NCI-H2196 (cell line): ENCODE data around the gene DCLK2.
"Not testable (repeated sequence)": the region's sequence is repeated elsewhere in the genome, so short reads cannot be mapped to it uniquely, and the experiment has no call there.

Source experiments
- DNase-seq: peaks from one replicate; lab custom pipeline; 2025; ENCODE audit not compliant: unreplicated experiment; lab: John Stamatoyannopoulos, UW

The DCLK2 gene

GRCh38 chr4:150149381-150149780 is 71.1 kb downstream of the DCLK2 start:
- DNase-seq: no peak

DNA sequence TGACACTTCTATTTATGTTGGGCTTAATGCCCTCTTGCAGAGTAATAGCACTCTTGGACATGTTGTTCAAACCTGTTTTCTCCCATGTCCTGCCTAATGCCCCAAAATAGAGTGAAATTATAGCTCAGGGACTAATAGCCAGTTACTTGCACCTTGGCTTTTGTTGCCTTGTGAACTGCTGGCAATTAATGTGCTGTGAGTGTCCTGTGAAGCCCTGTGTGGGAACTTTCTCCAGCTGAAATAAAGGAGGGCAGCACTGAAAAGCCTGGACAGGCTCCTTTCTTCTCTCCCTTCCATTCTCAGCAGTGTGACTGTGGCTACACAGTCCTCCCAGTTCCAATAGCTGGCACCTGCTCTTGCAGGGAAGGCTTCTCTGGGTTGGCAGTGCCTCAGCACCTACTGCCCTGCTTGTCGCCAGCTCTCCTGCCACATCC is 72.4 kb downstream of the DCLK2 start:
- DNase-seq: no peak

DNA sequence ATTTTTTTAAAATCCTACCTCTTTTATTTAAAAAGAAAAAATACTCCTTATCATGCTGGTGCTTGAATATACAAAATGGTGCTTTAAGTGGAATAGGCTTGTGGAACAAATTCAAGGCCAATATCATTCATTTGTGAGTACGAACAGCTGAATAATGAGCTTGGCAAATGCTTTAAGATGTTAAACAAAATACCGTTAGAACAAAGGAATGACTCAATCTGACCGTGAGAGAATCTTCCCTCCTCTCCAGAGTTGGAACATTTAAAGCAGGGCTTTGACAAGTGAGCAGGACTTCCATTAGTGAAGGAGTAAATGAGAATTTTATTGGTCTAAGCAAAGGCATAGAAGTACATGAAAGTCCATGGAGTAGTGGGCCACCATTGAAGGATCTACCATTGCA is 74.5 kb downstream of the DCLK2 start:
- DNase-seq: no peak

- no peak for DNase-seq
These were observed 77.1 kb downstream of the DCLK2 start for GRCh38 chr4:150155391-150155790.

DNA sequence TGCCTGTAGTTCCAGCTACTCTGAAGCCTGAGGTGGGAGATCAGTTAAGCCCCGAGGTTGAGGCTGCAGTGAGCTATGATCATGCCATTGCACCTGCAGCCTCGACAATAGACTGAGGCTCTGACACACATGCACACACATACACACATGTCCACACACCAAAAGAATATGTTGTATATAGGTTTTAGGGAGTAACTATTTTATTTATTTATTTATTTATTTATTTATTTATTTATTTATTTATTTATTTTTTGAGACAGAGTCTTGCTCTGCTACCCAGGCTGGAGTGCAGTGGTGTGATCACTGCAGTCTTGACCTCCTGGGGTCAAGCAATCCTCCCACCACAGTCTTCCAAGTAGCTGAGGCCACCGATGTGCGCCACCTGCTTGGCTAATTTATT is 78.3 kb downstream of the DCLK2 start:
- DNase-seq: no peak

- no peak for DNase-seq
These were observed 79.8 kb downstream of the DCLK2 start for GRCh38 chr4:150158041-150158440.

GRCh38 chr4:150160473-150160872 is 82.2 kb downstream of the DCLK2 start:
- DNase-seq: no peak

GRCh38 chr4:150161109-150161508 is 82.9 kb downstream of the DCLK2 start:
- no peak for DNase-seq

DNA sequence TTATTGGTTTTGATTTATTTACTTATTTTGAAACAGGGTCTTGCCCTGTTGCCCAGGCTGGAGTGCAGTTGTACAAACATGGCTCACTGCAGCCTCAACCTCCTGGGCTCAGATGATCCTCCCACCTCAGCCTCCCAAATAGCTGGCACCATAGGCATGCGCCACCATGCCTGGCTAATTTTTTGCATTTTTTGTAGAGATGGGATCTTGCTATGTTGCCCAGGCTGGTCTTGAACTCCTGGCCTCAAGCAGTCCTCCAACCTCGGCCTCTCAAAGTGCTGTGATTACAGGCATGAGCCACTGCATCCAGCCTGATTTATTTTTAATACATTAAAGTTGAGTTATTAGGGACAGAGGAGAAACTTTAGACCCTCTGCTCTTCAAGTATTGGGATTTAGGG is 83.8 kb downstream of the DCLK2 start:
- DNase-seq: not testable (repeated sequence)

- DNase-seq: no peak
These were observed 85.8 kb downstream of the DCLK2 start for GRCh38 chr4:150164055-150164454.

- no peak for DNase-seq
These were observed 86.8 kb downstream of the DCLK2 start for GRCh38 chr4:150164956-150165629.

GRCh38 chr4:150167054-150167453 is 88.8 kb downstream of the DCLK2 start:
- DNase-seq: no peak

GRCh38 chr4:150173432-150173861 is 95.2 kb downstream of the DCLK2 start:
- no peak for DNase-seq

DNA sequence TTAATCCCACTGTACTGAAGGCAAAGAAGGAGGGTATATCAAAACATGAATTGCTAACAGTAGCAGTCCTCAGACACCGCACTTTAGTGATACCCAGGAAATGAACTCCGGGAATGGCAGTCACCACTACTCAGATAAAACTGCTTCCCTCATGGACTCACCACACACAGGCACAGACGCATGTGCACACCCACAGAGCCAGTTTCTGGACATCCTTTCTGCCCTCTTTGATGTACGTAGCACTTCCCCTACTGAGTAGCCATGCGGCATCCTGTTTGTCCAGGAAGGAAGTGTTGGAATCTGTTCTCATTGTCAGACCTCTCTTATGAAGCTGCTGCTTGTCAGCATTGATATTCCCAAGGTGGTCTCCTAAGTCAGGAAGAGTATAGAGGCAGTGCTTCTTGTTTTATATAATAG is 95.7 kb downstream of the DCLK2 start:
- no peak for DNase-seq

DNA sequence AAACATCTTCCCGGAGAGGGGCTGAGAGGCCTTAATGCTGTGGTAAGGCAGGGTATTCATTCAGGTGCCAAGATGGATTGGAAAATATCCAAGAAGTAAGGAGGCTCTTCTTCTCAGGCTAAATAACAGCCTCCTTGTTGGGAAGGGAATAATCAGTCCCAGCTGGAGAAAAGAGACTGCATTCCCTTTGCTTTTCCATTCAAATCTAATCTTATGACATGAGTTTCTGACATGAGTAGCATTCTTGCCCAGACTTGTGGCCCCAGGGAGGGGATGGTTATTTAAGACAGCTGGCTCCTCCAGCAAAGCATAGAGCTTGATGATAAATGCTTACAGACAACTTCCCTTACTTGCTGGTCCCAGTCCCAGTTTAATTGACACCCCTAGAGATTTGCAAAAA is 98.3 kb downstream of the DCLK2 start:
- DNase-seq: no peak

GRCh38 chr4:150178161-150178560 is 99.9 kb downstream of the DCLK2 start:
- no peak for DNase-seq

DNA sequence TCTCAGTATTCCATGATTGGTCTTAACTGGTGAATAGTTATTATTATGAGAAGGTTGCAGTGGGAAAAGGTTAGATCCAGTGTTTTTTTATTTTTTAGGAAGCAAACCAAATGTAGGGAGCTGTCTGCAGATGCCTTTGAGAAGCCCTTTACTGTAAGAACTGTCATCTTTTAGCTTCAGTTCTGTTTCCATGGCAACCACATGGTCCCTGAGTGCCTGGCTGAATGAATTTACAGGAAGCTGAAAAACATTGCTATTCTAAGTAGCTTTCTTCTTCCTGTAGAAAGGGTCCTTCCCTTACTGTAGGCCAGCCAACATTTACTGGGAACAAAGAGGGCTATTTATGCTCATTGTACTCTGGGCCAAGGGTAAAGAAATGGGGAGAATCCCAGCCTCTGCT is 103.3 kb downstream of the DCLK2 start:
- DNase-seq: peak; percentile 4

- DNase-seq: no peak
These were observed 104.5 kb downstream of the DCLK2 start for GRCh38 chr4:150182794-150183193.

DNA sequence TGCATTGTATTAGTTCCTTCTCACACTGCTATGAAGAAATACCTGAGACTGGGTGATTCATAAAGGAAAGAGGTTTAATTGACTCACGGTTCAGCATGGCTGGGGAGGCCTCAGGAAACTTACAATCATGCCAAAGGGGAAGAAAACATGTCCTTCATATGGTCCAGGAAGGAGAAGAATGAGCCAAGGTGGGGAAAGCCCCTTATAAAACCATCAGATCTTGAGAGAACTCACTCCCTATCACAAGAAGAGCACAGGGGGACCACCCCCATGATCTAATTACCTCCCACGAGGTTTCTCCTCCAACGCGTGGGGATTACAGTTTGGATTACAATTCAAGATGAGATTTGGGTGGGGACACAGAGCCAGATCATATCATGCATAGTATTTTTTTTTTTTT is 106.8 kb downstream of the DCLK2 start:
- DNase-seq: not testable (repeated sequence)

- DNase-seq: no peak
These were observed 114.7 kb downstream of the DCLK2 start for GRCh38 chr4:150192986-150193385.

- DNase-seq: not testable (repeated sequence)
These were observed 119.0 kb downstream of the DCLK2 start for GRCh38 chr4:150197256-150197655.

- no peak for DNase-seq
These were observed 120.8 kb downstream of the DCLK2 start for GRCh38 chr4:150199056-150199455.

DNA sequence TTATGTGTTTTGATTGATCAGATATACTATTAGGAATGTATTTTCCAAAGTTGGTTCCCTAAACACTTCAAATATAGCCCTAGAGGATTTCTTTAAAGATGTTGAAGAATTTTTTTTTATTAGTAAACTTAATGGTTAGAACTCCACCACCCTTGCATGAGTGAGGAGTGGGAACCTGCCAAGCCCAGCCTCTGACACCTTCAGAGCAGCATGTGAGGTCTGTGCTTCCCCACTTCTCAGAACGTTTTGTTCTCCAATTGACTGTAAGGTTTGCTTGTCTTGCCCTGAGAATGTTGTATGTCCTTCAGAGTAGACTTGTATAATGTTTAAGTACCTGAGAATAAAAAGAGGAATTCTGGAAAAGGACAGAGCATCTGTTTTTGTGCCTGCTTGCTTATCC is 126.8 kb downstream of the DCLK2 start:
- no peak for DNase-seq
